ENCODE measurements around the gene MYOG.

MYOG gene

GRCh38 chr1:203035111-203036000 is 50.5 kb downstream of the MYOG start:
- no peaks in the 10 kb centered on the region for H3K9me3 ChIP-seq (ENCODE audit: control insufficient read depth in 5 of 5, low read length in 5 of 5)
- no peak overlapping the region for H3K4me3 ChIP-seq (ENCODE audit: low read depth in 1 of 5, low read length in 5 of 5)
- H3K36me3 ChIP-seq (ENCODE audit: control insufficient read depth in 5 of 5, insufficient read depth in 5 of 5, low read length in 5 of 5) = no peaks in the 10 kb centered on the region
- peaks cover 0 to 16% (median 6%) of the 10 kb centered on the region in 5 donors for H3K4me1 ChIP-seq (ENCODE audit: control insufficient read depth in 5 of 5, insufficient read depth in 5 of 5, low read length in 5 of 5)
- H3K27me3 ChIP-seq (ENCODE audit: control insufficient read depth in 5 of 5, insufficient read depth in 4 of 5, low read length in 5 of 5) = peaks cover 7 to 16% (median 10%) of the 10 kb centered on the region in 5 donors
- H3K9ac ChIP-seq (ENCODE audit: low read length in 5 of 5) = no peak overlapping the region
- no peak overlapping the region for H3K27ac ChIP-seq (ENCODE audit: low read depth, low read length)

GRCh38 chr1:203034422-203035110 is 51.2 kb downstream of the MYOG start:
- H3K9me3 ChIP-seq (ENCODE audit: control insufficient read depth in 5 of 5, low read length in 5 of 5) = no peaks in the 10 kb centered on the region
- H3K36me3 ChIP-seq (ENCODE audit: control insufficient read depth in 5 of 5, insufficient read depth in 5 of 5, low read length in 5 of 5) = no peaks in the 10 kb centered on the region
- no peak overlapping the region for H3K4me3 ChIP-seq (ENCODE audit: low read depth in 1 of 5, low read length in 5 of 5)
- no peak overlapping the region for H3K27ac ChIP-seq (ENCODE audit: low read depth, low read length)
- H3K4me1 ChIP-seq (ENCODE audit: control insufficient read depth in 5 of 5, insufficient read depth in 5 of 5, low read length in 5 of 5) = peaks cover 0 to 16% (median 6%) of the 10 kb centered on the region in 5 donors
- H3K27me3 ChIP-seq (ENCODE audit: control insufficient read depth in 5 of 5, insufficient read depth in 4 of 5, low read length in 5 of 5) = peaks cover 7 to 12% (median 10%) of the 10 kb centered on the region in 5 donors
- H3K9ac ChIP-seq (ENCODE audit: low read length in 5 of 5) = no peak overlapping the region

DNA sequence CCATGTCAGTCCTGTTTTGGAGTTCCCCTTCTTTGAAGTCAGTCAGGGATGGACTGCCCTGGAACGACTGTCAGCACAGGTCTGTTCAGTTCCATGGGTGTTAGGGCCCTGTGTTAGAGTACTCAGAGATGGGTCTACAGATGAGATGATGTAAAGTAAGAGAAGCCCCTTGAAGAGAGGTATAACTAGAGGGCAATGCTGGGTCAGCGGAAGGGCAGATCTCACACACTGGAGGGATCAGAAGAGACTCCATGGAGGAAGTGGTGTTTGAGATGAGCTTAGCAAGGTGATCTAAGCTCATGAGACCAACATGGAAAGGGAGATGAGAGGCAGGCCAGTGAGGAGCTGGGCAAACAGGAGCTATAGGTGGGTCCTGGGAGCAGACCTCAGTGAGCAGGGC is 51.9 kb downstream of the MYOG start:
- H3K27ac ChIP-seq (ENCODE audit: low read depth, low read length) = no peak overlapping the region
- H3K4me3 ChIP-seq (ENCODE audit: low read depth in 1 of 5, low read length in 5 of 5) = no peak overlapping the region
- peaks cover 7 to 11% (median 9%) of the 10 kb centered on the region in 5 donors for H3K27me3 ChIP-seq (ENCODE audit: control insufficient read depth in 5 of 5, insufficient read depth in 4 of 5, low read length in 5 of 5)
- no peaks in the 10 kb centered on the region for H3K9me3 ChIP-seq (ENCODE audit: control insufficient read depth in 5 of 5, low read length in 5 of 5)
- H3K36me3 ChIP-seq (ENCODE audit: control insufficient read depth in 5 of 5, insufficient read depth in 5 of 5, low read length in 5 of 5) = no peaks in the 10 kb centered on the region
- H3K9ac ChIP-seq (ENCODE audit: low read length in 5 of 5) = no peak overlapping the region
- peaks cover 0 to 15% (median 6%) of the 10 kb centered on the region in 5 donors for H3K4me1 ChIP-seq (ENCODE audit: control insufficient read depth in 5 of 5, insufficient read depth in 5 of 5, low read length in 5 of 5)

GRCh38 chr1:203033287-203033686 is 52.5 kb downstream of the MYOG start:
- Histone ChIP-seq H3K4me1 (ENCODE audit: control insufficient read depth in 5 of 5, insufficient read depth in 5 of 5, low read length in 5 of 5) (peaks cover 0 to 9% (median 3%) of the 10 kb centered on the region in 5 donors), H3K27me3 (ENCODE audit: control insufficient read depth in 5 of 5, insufficient read depth in 4 of 5, low read length in 5 of 5) (peaks cover 2 to 11% (median 4%) of the 10 kb centered on the region in 5 donors), H3K9ac (ENCODE audit: low read length in 5 of 5) (no peak overlapping the region), H3K36me3 (ENCODE audit: control insufficient read depth in 5 of 5, insufficient read depth in 5 of 5, low read length in 5 of 5) (no peaks in the 10 kb centered on the region), H3K4me3 (ENCODE audit: low read depth in 1 of 5, low read length in 5 of 5) (no peak overlapping the region), H3K9me3 (ENCODE audit: control insufficient read depth in 5 of 5, low read length in 5 of 5) (no peaks in the 10 kb centered on the region), H3K27ac (ENCODE audit: low read depth, low read length) (no peak overlapping the region)

Measured in subcutaneous abdominal adipose tissue (tissue), 5 donors.